Panc1 (cell line): ENCODE data around the gene SV2C. TPM values are rescaled to one million over a fixed set of nuclear protein-coding genes. Genes with fewer than 3 reads are reported as not detected.

ENCODE experiments used
- ATAC-seq: fragments of 200-7000 bp; cut with Tn5 transposase; 2 replicates; pipeline ENCODE4 v1.9.1; 2020; ENCODE audit warnings: mild to moderate bottlenecking, moderate library complexity
- BruUV-seq: library from RNA; stranded (reverse); fragments of 400-500 nt; replicated peaks from 2 replicates; lab custom pipeline; 2021; lab: Mats Ljungman, UMichigan
- CTCF ChIA-PET: fragments of 300-600 bp; sonication (Branson Sonifier 250); formaldehyde crosslinking; loops from one replicate; lab custom pipeline; 2022; ENCODE audit warnings: antibody characterized with exemption; lab: Charles Lee
- POLR2A ChIA-PET: fragments of 300-600 bp; sonication (Branson Sonifier 250); formaldehyde crosslinking; loops from one replicate; lab custom pipeline; 2022; ENCODE audit warnings: antibody characterized with exemption; lab: Charles Lee
- DNase-seq: peaks from one replicate; pipeline ENCODE4 v3.0.0-alpha.2; 2010; ENCODE audit warnings: low read depth, low spot score
- H3K27ac ChIP-seq: 2 replicates; pipeline ENCODE4 v1.5.1; 2011; ENCODE audit warnings: mild to moderate bottlenecking, low read length, inconsistent platforms
- H3K27me3 ChIP-seq: fragments of 200-500 bp; sonication (Bioruptor generic); 2 replicates; pipeline ENCODE4 v1.6.0; 2014; ENCODE audit warnings: low read length, inconsistent platforms; ENCODE audit not compliant: control insufficient read depth, insufficient read depth
- H3K36me3 ChIP-seq: fragments of 200-500 bp; sonication (Bioruptor generic); 2 replicates; pipeline ENCODE4 v1.5.1; 2014; ENCODE audit warnings: inconsistent platforms, mild to moderate bottlenecking, low read length, moderate library complexity; ENCODE audit not compliant: control insufficient read depth, insufficient read depth
- H3K4me1 ChIP-seq: 2 replicates; pipeline ENCODE4 v1.5.1; 2011; ENCODE audit warnings: inconsistent platforms, mild to moderate bottlenecking, low read length, moderate library complexity; ENCODE audit not compliant: control insufficient read depth, insufficient read depth
- H3K4me3 ChIP-seq, 2 experiments: 2 replicates each; pipeline ENCODE4 v1.5.1; 2011 to 2012; ENCODE audit warnings: low read depth in 2 of 2, low read length in 2 of 2, mild to moderate bottlenecking in 2 of 2, inconsistent platforms in 1 of 2, moderate library complexity in 1 of 2
- H3K9me3 ChIP-seq: fragments of 200-500 bp; sonication (Bioruptor generic); 2 replicates; pipeline ENCODE4 v1.5.1; 2014; ENCODE audit warnings: low read depth, mild to moderate bottlenecking, inconsistent platforms, low read length, moderate library complexity; ENCODE audit not compliant: control insufficient read depth, insufficient read depth
- CTCF ChIP-seq: fragments of 450-650 bp; IDR thresholded peaks from 2 replicates; pipeline ENCODE4 v1.5.1; 2017; ENCODE audit warnings: mild to moderate bottlenecking
- POLR2AphosphoS5 ChIP-seq: IDR thresholded peaks from 2 replicates; pipeline ENCODE4 v1.6.1; 2012; ENCODE audit warnings: mild to moderate bottlenecking, low read depth, low read length, moderate library complexity
- SIN3A ChIP-seq: IDR thresholded peaks from 2 replicates; pipeline ENCODE4 v1.6.1; 2012; ENCODE audit warnings: low read depth, mild to moderate bottlenecking, low read length, moderate library complexity, borderline replicate concordance; ENCODE audit not compliant: insufficient read depth
- TCF7L2 ChIP-seq: IDR thresholded peaks from 2 replicates; pipeline ENCODE4 v1.6.1; 2011; ENCODE audit warnings: mild to moderate bottlenecking, low read depth, low read length, inconsistent platforms
- in situ Hi-C: cut with HindIII; loops from 2 replicates; pipeline ENCODE4 v1.10.0; 2016; ENCODE audit warnings: low sequenced_read_pairs, low pct_unique_long_range_greater_than_20kb
- intact Hi-C: fragments of 100-400 bp; cut with micrococcal nuclease; formaldehyde crosslinking; loops from one replicate; pipeline ENCODE4 v1.10.0; 2022; ENCODE audit not compliant: unreplicated experiment
- total RNA-seq: library from RNA; stranded (reverse); gene quantifications from one replicate; pipeline ENCODE4 v1.2.1, GENCODE V29; 2021; ENCODE audit not compliant: unreplicated experiment
- TF ChIP-seq, protein P1 (sequence below), 2 experiments: IDR thresholded peaks; 2 replicates each; pipeline ENCODE4 v1.6.1; 2011 to 2012; ENCODE audit warnings: low read depth in 2 of 2, control low read depth in 1 of 2, low read length in 1 of 2, mild to moderate bottlenecking in 1 of 2, moderate library complexity in 1 of 2; ENCODE audit not compliant: insufficient read depth in 1 of 2

SV2C gene
- total RNA-seq, 1 experiment from 2014 or later = not detected

- intact Hi-C loops = no loop called here
- ChIA-PET CTCF (no interaction called here), POLR2A (no interaction called here)
- ATAC-seq (no peak), DNase-seq (no peak)
- H3K36me3 ChIP-seq = no peaks in the 10 kb centered on the region
- TF ChIP-seq CTCF (no peak), POLR2AphosphoS5 (no peak), TCF7L2 (no peak)
- TF ChIP-seq, protein P1, sequence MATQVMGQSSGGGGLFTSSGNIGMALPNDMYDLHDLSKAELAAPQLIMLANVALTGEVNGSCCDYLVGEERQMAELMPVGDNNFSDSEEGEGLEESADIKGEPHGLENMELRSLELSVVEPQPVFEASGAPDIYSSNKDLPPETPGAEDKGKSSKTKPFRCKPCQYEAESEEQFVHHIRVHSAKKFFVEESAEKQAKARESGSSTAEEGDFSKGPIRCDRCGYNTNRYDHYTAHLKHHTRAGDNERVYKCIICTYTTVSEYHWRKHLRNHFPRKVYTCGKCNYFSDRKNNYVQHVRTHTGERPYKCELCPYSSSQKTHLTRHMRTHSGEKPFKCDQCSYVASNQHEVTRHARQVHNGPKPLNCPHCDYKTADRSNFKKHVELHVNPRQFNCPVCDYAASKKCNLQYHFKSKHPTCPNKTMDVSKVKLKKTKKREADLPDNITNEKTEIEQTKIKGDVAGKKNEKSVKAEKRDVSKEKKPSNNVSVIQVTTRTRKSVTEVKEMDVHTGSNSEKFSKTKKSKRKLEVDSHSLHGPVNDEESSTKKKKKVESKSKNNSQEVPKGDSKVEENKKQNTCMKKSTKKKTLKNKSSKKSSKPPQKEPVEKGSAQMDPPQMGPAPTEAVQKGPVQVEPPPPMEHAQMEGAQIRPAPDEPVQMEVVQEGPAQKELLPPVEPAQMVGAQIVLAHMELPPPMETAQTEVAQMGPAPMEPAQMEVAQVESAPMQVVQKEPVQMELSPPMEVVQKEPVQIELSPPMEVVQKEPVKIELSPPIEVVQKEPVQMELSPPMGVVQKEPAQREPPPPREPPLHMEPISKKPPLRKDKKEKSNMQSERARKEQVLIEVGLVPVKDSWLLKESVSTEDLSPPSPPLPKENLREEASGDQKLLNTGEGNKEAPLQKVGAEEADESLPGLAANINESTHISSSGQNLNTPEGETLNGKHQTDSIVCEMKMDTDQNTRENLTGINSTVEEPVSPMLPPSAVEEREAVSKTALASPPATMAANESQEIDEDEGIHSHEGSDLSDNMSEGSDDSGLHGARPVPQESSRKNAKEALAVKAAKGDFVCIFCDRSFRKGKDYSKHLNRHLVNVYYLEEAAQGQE (IDR thresholded peaks at IDR 0.05; ENCODE audit: insufficient read depth in 1 of 2, low read depth in 2 of 2, low read length in 1 of 2) = no peak
- no TSS peak for BruUV-seq
- no peaks in the 10 kb centered on the region for H3K9me3 ChIP-seq
- H3K27me3 ChIP-seq = peaks cover 21% of the 10 kb centered on the region
- no peak overlapping the region for H3K27ac ChIP-seq
- in situ Hi-C loops = no loop called here
- no peaks in the 10 kb centered on the region for H3K4me1 ChIP-seq
- no peak overlapping the region for H3K4me3 ChIP-seq
Observed at GRCh38 chr5:76196886-76197489, 113.8 kb downstream of the SV2C start.

- no TSS peak for BruUV-seq
- intact Hi-C loops = no loop called here
- no peaks in the 10 kb centered on the region for H3K4me1 ChIP-seq
- in situ Hi-C loops = no loop called here
- no peaks in the 10 kb centered on the region for H3K36me3 ChIP-seq
- no peak overlapping the region for H3K27ac ChIP-seq
- DNase-seq = no peak
- POLR2A ChIA-PET = no interaction called here
- ATAC-seq = no peak
- H3K9me3 ChIP-seq = no peaks in the 10 kb centered on the region
- CTCF ChIA-PET = no interaction called here
- H3K4me3 ChIP-seq = no peak overlapping the region
- peaks cover 19% of the 10 kb centered on the region for H3K27me3 ChIP-seq
- TF ChIP-seq SIN3A = no peak
Observed at GRCh38 chr5:76197726-76198125, 114.5 kb downstream of the SV2C start.
